ENCODE measurements around the gene SUMF2.
"Not testable (repeated sequence)": the region's sequence is repeated elsewhere in the genome, so short reads cannot be mapped to it uniquely, and the experiment has no call there.

The SUMF2 gene

DNA sequence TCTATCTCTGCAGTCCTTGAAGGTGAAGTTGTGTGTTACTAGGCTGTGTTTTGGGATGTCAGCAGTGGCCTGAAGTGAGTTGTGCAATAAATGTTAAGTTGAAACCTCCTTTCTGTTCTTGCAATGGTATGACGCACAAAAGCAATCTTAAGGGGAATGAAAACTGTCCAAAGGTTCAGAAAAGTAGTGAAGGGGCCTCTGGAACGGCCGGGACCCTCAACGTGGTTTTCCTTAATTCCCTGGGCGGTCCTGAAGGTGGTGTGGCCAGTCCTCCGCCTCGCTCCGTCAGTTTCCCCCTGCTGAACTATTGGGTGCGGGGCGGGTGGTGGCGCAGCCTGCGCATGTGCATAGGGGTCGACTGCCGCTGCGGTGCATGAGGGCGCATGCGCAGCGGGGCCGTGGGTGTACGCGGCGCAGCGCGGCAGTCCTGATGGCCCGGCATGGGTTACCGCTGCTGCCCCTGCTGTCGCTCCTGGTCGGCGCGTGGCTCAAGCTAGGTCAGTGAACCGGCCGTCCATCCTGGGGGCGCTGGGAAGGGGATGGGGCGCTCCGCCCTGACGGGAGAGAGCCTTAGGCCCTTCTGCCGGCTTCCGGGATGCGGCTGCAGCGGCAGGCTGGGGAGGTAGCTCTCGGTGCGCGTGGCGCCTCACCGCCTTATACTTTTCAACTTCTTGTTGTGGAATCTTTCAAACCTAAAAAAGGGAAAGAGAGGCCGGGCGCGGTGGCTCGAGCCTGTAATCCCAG, at the start of gene SUMF2:
TSS of gene SUMF2 (plus strand) at position 405 of the 744 bp plus-strand sequence. CDS start at position 431, 26 bp downstream.
- DNase-seq (ENCODE audit: low read depth) = peak; percentile 91

- not testable (repeated sequence) for DNase-seq (ENCODE audit: low read depth)
Observed at GRCh38 chr7:56017015-56017414, 47.1 kb upstream of the SUMF2 start.

DNA sequence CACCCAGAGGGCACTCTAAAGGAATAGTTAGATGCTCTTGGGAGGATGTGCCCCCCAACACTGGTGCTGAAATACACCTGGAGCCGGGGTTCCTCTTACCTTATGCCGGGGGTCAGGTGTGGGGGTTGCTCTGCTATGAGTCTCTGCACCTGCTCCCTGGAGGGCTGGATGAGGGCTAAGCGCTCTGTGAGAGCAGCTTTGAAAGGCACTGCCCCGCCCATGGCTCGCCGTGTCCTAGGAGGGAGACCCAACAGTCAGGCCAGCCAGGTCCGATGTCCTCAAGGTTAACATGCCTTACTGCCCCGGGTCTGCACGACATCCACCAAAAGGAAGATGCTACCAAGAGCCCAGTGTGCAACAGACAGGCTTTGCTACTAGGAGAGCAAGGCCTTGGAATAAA, 44.6 kb upstream of the SUMF2 start:
- no peak for DNase-seq (ENCODE audit: low read depth)

- DNase-seq (ENCODE audit: low read depth) = no peak
Observed at GRCh38 chr7:56023500-56023899, 40.6 kb upstream of the SUMF2 start.

DNA sequence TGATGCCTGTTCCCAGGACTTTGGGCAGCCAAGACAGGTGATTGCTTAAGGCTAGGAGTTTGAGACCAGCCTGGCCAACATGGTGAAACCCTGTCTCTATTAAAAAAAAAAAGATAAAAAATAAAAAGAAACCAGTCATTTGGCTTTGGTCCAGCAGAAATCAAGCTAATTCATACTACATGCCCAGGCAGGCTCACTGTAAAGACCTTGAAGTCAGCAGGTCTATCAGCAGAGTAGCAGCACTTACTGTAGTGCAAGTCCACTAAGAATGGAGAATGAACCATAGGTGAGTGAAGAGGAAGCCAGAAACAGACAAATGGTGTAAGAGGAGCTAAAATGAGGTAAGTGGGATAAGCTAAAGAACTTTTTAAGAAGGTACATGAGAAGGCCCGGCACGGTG, 37.5 kb upstream of the SUMF2 start:
- DNase-seq (ENCODE audit: low read depth) = no peak

- no peak for DNase-seq (ENCODE audit: low read depth)
Observed at GRCh38 chr7:56028942-56029630, 35.0 kb upstream of the SUMF2 start.

GRCh38 chr7:56030340-56030739, 33.7 kb upstream of the SUMF2 start:
- DNase-seq (ENCODE audit: low read depth) = no peak

DNA sequence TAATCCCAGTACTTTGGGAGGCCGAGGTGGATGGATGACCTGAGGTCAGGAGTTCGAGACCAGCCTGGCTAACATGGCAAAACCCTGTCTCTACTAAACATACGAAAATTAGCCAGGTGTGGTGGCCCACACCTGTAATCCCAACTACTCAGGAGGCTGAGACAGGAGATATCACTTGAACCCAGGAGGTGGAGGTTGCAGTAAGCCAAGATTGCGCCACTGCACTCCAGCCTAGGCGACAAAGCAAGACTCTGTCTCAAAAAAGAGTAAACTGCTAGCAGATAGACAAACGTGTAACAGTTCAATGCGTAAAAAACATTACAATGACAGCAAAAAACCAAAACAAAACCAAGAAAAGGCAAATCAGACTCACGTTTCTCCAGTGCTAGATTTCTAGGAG, 32.5 kb upstream of the SUMF2 start:
- DNase-seq (ENCODE audit: low read depth) = not testable (repeated sequence)

DNA sequence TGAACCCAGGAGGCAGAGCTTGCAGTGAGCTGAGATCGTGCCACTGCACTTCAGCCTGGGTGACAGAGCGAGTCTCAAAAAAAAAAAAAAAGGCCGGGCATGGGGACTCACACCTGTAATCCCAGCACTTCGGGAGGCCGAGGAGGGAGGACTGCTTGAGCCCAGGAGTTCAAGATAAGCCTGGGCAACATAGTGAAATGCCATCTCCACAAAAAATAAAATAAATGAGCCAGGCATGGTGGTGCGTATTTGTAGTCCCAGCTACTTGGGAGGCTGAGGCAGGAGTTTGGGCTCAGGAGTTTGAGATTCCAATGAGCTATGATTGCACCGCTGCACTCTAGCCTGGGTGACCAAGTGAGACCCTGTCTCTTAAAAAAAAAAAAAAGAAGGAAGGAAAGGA, 31.5 kb upstream of the SUMF2 start:
- not testable (repeated sequence) for DNase-seq (ENCODE audit: low read depth)

DNA sequence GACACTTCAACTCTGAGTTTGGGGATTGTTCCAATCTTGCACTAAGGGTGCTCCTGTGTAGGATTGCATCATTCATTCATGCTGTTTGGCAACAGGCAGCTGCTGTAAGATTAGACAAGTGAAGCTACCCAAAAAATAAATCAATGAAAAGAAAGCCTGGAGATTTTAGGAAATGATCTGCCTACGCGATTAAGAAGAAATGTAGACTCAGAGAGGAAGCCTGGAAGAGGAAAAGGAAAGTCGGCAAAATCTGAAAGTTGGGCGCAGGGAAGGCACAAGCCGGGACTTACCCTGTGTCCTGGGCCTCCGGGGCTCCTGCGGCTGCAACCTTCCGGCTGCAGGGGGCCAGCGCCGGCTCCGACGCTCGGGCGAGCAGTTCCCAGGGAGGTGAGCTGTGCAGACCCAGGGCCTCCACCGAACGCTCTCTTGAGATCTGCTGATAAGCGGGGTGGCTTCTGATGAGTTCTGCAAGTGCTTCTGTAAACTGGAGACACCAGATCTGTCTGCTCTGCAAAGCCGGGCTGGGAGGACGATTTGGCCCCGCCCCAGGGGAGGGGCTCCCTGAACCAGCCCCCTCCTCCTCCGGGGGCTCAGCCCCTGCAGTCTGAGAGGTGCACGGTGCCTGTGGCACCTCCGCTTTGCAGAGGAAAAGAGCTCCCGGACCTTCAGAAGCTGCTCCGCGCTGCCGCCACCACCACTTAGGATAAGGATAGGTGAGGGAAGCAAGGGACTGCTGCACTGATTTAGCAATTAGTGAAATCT, 30.2 kb upstream of the SUMF2 start:
- DNase-seq (ENCODE audit: low read depth) = peak; percentile 74

DNA sequence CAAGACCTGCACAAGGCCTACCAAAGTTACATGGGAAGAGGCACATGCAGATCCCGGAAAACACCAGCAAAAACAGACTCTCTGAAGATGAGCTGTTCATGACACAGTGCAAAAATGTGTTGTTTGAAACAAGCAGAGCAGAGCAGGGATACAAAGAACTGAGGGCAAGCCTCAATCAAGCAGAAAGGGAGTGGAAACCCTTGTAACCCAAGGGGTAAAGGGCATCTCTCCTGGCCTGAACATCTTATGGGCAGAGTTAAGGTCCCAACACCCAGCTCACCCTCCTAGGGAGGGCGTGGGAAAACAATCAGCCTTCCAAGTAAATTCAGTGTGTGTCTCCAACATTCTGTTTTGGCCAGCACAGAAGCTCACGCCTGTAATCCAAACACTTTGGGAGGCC, 23.4 kb upstream of the SUMF2 start:
- no peak for DNase-seq (ENCODE audit: low read depth)

GRCh38 chr7:56045758-56046157, 18.3 kb upstream of the SUMF2 start:
- not testable (repeated sequence) for DNase-seq (ENCODE audit: low read depth)

GRCh38 chr7:56046721-56047445, 17.2 kb upstream of the SUMF2 start:
- peak; percentile 94 for DNase-seq (ENCODE audit: low read depth)

GRCh38 chr7:56047446-56048116, 16.5 kb upstream of the SUMF2 start:
- not testable (repeated sequence) for DNase-seq (ENCODE audit: low read depth)

- no peak for DNase-seq (ENCODE audit: low read depth)
Observed at GRCh38 chr7:56048245-56048644, 15.8 kb upstream of the SUMF2 start.

- DNase-seq (ENCODE audit: low read depth) = peak; percentile 9
Observed at GRCh38 chr7:56048763-56049162, 15.3 kb upstream of the SUMF2 start.

DNA sequence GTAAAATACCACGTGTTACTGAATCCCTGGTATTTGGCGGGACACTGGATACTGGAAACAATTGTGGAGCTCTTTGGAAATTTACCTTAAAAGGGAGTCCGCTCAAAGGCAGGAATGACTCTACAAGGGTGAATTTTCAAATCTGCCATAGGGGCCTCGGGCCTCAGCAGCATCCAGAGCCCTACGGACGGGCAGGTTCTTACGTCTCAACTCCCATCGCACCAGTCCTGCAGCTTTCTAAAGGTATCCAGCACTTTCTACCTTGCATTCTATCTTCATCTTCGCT, 13.1 kb upstream of the SUMF2 start:
- no peak for DNase-seq (ENCODE audit: low read depth)

GRCh38 chr7:56051339-56052191, 12.5 kb upstream of the SUMF2 start, which contains the start of the genes CCT6A and PSPH:
Gene CCT6A (plus strand): TSS chr7:56051765. CDS start chr7:56051849, 84 bp downstream.
Gene PSPH (minus strand): TSS chr7:56051444. CDS start chr7:56021212, 30,232 bp downstream.
- DNase-seq (ENCODE audit: low read depth) = peak; percentile 99

DNA sequence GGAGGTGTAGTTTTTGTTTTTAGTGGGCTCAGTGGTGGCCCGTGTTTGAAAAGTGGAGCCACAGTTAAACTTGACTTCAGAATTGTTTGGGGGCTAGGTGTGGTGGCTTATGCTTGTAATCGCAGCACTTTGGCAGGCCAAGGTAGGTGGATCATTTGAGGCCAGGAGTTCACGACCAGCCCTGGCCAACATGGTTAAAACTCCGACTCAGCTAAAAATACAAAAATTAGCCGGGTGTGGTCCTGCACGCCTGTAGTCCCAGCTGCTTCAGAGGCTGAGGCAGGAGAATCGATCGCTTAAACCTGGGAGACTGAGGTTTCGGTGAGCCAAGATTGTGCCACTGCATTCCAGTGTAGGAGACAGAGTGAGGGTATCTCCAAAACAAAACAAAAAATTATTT, 10.7 kb upstream of the SUMF2 start:
- DNase-seq (ENCODE audit: low read depth) = no peak

DNA sequence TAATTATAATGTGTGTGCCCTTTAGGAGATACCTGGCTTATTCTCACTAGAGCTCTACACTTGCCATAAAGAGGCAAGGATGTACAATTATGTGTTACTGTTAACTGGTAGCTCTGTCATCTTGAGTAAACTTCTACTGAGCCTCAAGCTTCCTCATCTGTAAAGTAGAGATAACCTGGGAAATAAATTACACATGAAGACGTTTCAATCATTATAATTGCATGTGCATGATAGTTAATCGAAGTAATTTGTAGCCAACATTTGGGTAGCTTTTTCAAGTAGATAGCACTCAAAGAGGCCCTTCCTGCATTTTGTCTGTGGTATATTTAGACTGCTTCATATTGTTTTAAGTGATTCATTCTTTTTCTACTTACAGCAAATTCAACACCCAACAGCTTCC, 10.1 kb upstream of the SUMF2 start:
- DNase-seq (ENCODE audit: low read depth) = no peak

- peak; percentile 77 for DNase-seq (ENCODE audit: low read depth)
Observed at GRCh38 chr7:56062382-56062781, 1.7 kb upstream of the SUMF2 start.

Measured in EH (cell line).